HepG2 (cell line): ENCODE measurements around the gene ZC3H18. TPM values are rescaled to one million over a fixed set of nuclear protein-coding genes. Genes with fewer than 3 reads are reported as not detected.

Experiments used
- ATM ChIP-seq: fragments of 450-650 bp; IDR thresholded peaks from 2 replicates; pipeline ENCODE4 v1.7.1; 2017; ENCODE audit warnings: mild to moderate bottlenecking, borderline replicate concordance
- EP300 ChIP-seq, 3 experiments: sonication (generic) in 1 of 3; formaldehyde crosslinking in 1 of 3; IDR thresholded peaks; 2 replicates each; pipeline versions ENCODE4 v1.5.1 to v1.6.1; 2011 to 2020; ENCODE audit warnings: low read depth in 2 of 3, low read length in 2 of 3, borderline replicate concordance in 1 of 3, improper control_type of control experiment in 1 of 3, mild to moderate bottlenecking in 1 of 3, missing genetic modification reagents in 1 of 3, moderate library complexity in 1 of 3
- GLI4 ChIP-seq: sonication (generic); formaldehyde crosslinking; IDR thresholded peaks from 2 replicates; pipeline ENCODE4 v1.5.1; 2020; ENCODE audit warnings: missing genetic modification reagents, mild to moderate bottlenecking, moderate library complexity, borderline replicate concordance
- HMGXB4 ChIP-seq, 2 experiments: sonication (generic) in 1 of 2; formaldehyde crosslinking in 1 of 2; IDR thresholded peaks; 2 replicates each; pipeline versions ENCODE4 v1.4.0 to v1.6.1; 2018 to 2020; ENCODE audit warnings: missing genetic modification reagents in 2 of 2, borderline replicate concordance in 1 of 2, low read depth in 1 of 2, mild to moderate bottlenecking in 1 of 2, missing biosample characterization in 1 of 2
- JARID2 ChIP-seq: sonication (generic); formaldehyde crosslinking; IDR thresholded peaks from 2 replicates; pipeline ENCODE4 v1.8.1; 2023; ENCODE audit warnings: missing genetic modification reagents, inconsistent platforms; ENCODE audit not compliant: insufficient replicate concordance
- KIAA2018 ChIP-seq: sonication (generic); formaldehyde crosslinking; IDR thresholded peaks from 2 replicates; pipeline ENCODE4 v1.5.0; 2020; ENCODE audit warnings: mild to moderate bottlenecking, missing genetic modification reagents, borderline replicate concordance
- PHF8 ChIP-seq: sonication (generic); formaldehyde crosslinking; IDR thresholded peaks from 2 replicates; pipeline ENCODE4 v1.5.0; 2020; ENCODE audit warnings: missing genetic modification reagents
- REPIN1 ChIP-seq: sonication (generic); formaldehyde crosslinking; IDR thresholded peaks from 2 replicates; pipeline ENCODE4 v1.8.0; 2022; ENCODE audit warnings: missing genetic modification reagents, low read depth, mild to moderate bottlenecking, borderline replicate concordance
- RNF2 ChIP-seq: fragments of 450-650 bp; conservative IDR thresholded peaks from 2 replicates; pipeline ENCODE4 v1.6.1; 2016; ENCODE audit warnings: low read depth
- SKI ChIP-seq: fragments of 450-650 bp; IDR thresholded peaks from one replicate; pipeline ENCODE4 v1.6.1; 2018; ENCODE audit warnings: mild to moderate bottlenecking; ENCODE audit not compliant: partially characterized antibody
- ZC3H4 ChIP-seq: sonication (generic); formaldehyde crosslinking; IDR thresholded peaks from 2 replicates; pipeline ENCODE4 v1.4.0; 2020; ENCODE audit warnings: missing genetic modification reagents, borderline replicate concordance
- ZNF143 ChIP-seq: sonication (generic); formaldehyde crosslinking; IDR thresholded peaks from 2 replicates; pipeline ENCODE4 v1.4.0; 2020; ENCODE audit warnings: missing genetic modification reagents
- ZNF343 ChIP-seq: sonication (generic); formaldehyde crosslinking; IDR thresholded peaks from 2 replicates; pipeline ENCODE4 v1.4.0; 2020; ENCODE audit warnings: mild to moderate bottlenecking, missing genetic modification reagents
- ZNF597 ChIP-seq: sonication (generic); formaldehyde crosslinking; IDR thresholded peaks from 2 replicates; pipeline ENCODE4 v1.5.0; 2020; ENCODE audit warnings: missing genetic modification reagents
- ZNF83 ChIP-seq: sonication (generic); formaldehyde crosslinking; IDR thresholded peaks from 2 replicates; pipeline ENCODE4 v1.4.0; 2020; ENCODE audit warnings: missing genetic modification reagents, mild to moderate bottlenecking, borderline replicate concordance
- ZSCAN21 ChIP-seq: sonication (generic); formaldehyde crosslinking; IDR thresholded peaks from 2 replicates; pipeline ENCODE4 v1.8.0; 2022; ENCODE audit warnings: mild to moderate bottlenecking, missing genetic modification reagents, moderate library complexity, borderline replicate concordance
- polyA plus RNA-seq, 8 experiments: library from polyadenylated mRNA; depleted of rRNA in 3 of 8; stranded (reverse) in 7 of 8; unstranded in 1 of 8; fragments of >200 nt; fragmentation: Illumina TruSeq in 4 of 8; extraction: Trizol in 4 of 8; gene quantifications; 2 replicates each; pipeline versions ENCODE4 v1.2.1 to v1.2.3, GENCODE V29; 2011 to 2016; ENCODE audit warnings: low read depth in 4 of 8, missing spikeins in 1 of 8, mixed read lengths in 1 of 8; ENCODE audit not compliant: insufficient read depth in 1 of 8
- total RNA-seq, 5 experiments: library from RNA; depleted of rRNA; stranded (reverse); fragments of >200 nt; fragmentation: Illumina TruSeq; extraction: Trizol; gene quantifications; 2 replicates each; pipeline ENCODE4 v1.2.3, GENCODE V29; 2016; ENCODE audit warnings: low read depth in 1 of 5

Gene ZC3H18
- total and polyA plus RNA-seq, 2 of the 13 experiments (the other 11 are each of a cell fraction or from before 2014, with no cell fraction given) = 11.2 to 27.4 TPM

- TF ChIP-seq REPIN1 (CRISPR knock-in tag) = peak; percentile 84; the same call in 1 of the 2 replicates
- TF ChIP-seq ZSCAN21 (CRISPR knock-in tag) = peak; percentile 97
- peak; percentile 45 to 95; a peak in 3 of 4 replicates for TF ChIP-seq HMGXB4 (CRISPR knock-in tag; IDR thresholded peaks at IDR 0.05; ENCODE audit: borderline replicate concordance in 1 of 2, low read depth in 1 of 2)
- no peak for TF ChIP-seq JARID2 (CRISPR knock-in tag)
- peak; percentile 71 for TF ChIP-seq PHF8 (CRISPR knock-in tag)
- TF ChIP-seq ZNF143 (CRISPR knock-in tag) = peak; percentile 44; the same call in 1 of the 2 replicates
- TF ChIP-seq SKI = peak; percentile 67
- peak; percentile 75; the same call in 1 of the 2 replicates for TF ChIP-seq KIAA2018 (CRISPR knock-in tag)
- TF ChIP-seq GLI4 = peak; percentile 76; the same call in 1 of the 2 replicates
- no peak; a peak in 1 of 4 replicates for TF ChIP-seq EP300 (IDR thresholded peaks at IDR 0.05; ENCODE audit: low read depth in 2 of 2, low read length in 2 of 2)
- no peak for TF ChIP-seq EP300 (CRISPR knock-in tag; IDR thresholded peaks at IDR 0.05; ENCODE audit: borderline replicate concordance)
- TF ChIP-seq ZNF343 (CRISPR knock-in tag) = peak; percentile 90; the same call in 1 of the 2 replicates
- TF ChIP-seq ZC3H4 (CRISPR knock-in tag) = peak; percentile 47; the same call in 1 of the 2 replicates
- peak; percentile 76 for TF ChIP-seq RNF2
- no peak for TF ChIP-seq ATM
- TF ChIP-seq ZNF597 (CRISPR knock-in tag) = no peak
- TF ChIP-seq ZNF83 (CRISPR knock-in tag) = peak; percentile 98
These were observed 92.8 kb downstream of the ZC3H18 start, which contains the start of gene MVD (continued) for GRCh38 chr16:88662843-88663606.
